GM10248 (cell line): ENCODE data around the gene GPR39.

Experiments used
- CTCF ChIA-PET: fragments of 300-600 bp; sonication (Branson Sonifier 250); formaldehyde crosslinking; extraction: SDS; loops from one replicate; lab custom pipeline; 2021; ENCODE audit warnings: antibody characterized with exemption; lab: Yijun Ruan, JAX
- POLR2A ChIA-PET: fragments of 350-650 bp; sonication (Branson Sonifier 250); formaldehyde crosslinking; extraction: SDS; loops from one replicate; lab custom pipeline; 2020; ENCODE audit warnings: antibody characterized with exemption; lab: Yijun Ruan, JAX
- DNase-seq: peaks from one replicate; pipeline ENCODE4 v3.0.0; 2012; ENCODE audit errors: extremely low spot score
- CTCF ChIP-seq: IDR thresholded peaks from 2 replicates; pipeline ENCODE4 v1.5.1; 2012; ENCODE audit warnings: mild to moderate bottlenecking, low read depth; ENCODE audit errors: extremely low read depth, missing control alignments, control extremely low read depth

GPR39 gene

GRCh38 chr2:132607426-132608090 is 191.0 kb downstream of the GPR39 start:
- CTCF ChIA-PET: interaction anchor here (1.1 to 1.5 kb wide), 2 partner anchors 9 to 60 kb away, joined by 3 to 4 read pairs; no protein-coding TSS in a partner anchor
- POLR2A ChIA-PET: no interaction called here
- TF ChIP-seq CTCF: no peak
- no peak for DNase-seq

- CTCF ChIA-PET: no interaction called here
- POLR2A ChIA-PET: no interaction called here
Measured at GRCh38 chr2:132608311-132608710, 191.7 kb downstream of the GPR39 start.

GRCh38 chr2:132609101-132609890 is 192.7 kb downstream of the GPR39 start:
- no peak for TF ChIP-seq CTCF
- DNase-seq: no peak
- CTCF ChIA-PET: no interaction called here
- POLR2A ChIA-PET: no interaction called here

More at GRCh38 chr2:132608311-132608710, 191.7 kb downstream of the GPR39 start:
- TF ChIP-seq CTCF: no peak
- DNase-seq: no peak

GRCh38 chr2:132611719-132612118 is 195.1 kb downstream of the GPR39 start:
- no peak for TF ChIP-seq CTCF
- ChIA-PET CTCF (interaction anchor here (1.1 kb wide), 1 partner anchor 13 kb away, joined by 3 read pairs; no protein-coding TSS in a partner anchor), POLR2A (no interaction called here)
- DNase-seq: no peak

GRCh38 chr2:132615329-132616085 is 198.9 kb downstream of the GPR39 start:
- CTCF ChIA-PET: interaction anchor here (0.7 to 0.8 kb wide), 2 partner anchors 17 to 22 kb away, joined by 3 to 4 read pairs; no protein-coding TSS in a partner anchor
- DNase-seq: no peak
- no peak for TF ChIP-seq CTCF
- POLR2A ChIA-PET: no interaction called here

GRCh38 chr2:132617989-132618388 is 201.4 kb downstream of the GPR39 start:
- ChIA-PET POLR2A (no interaction called here), CTCF (no interaction called here)
- no peak for DNase-seq
- no peak for TF ChIP-seq CTCF
